Measurements from ENCODE around the gene SLC9A9.

SLC9A9 gene

DNA sequence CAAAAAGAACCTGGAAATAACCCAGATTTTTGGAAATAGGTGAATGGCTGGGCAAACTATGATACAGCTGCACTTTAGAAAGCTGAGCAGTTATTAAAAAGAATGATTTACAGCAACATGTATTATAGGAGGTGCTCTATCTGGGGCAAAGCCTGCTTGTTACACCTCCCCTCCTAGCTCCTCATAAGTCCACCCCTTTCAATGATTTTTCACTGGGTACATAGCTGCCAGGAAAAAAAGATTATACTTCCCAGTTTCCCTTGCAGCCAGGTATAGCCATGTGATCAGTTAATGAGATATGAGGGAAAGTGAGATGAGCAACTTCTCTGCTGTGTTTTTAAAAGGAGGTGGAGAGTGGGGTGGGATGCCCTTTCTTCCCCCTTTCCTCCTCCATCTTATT is 631.0 kb downstream of the SLC9A9 start:
- TF ChIP-seq, protein P1, sequence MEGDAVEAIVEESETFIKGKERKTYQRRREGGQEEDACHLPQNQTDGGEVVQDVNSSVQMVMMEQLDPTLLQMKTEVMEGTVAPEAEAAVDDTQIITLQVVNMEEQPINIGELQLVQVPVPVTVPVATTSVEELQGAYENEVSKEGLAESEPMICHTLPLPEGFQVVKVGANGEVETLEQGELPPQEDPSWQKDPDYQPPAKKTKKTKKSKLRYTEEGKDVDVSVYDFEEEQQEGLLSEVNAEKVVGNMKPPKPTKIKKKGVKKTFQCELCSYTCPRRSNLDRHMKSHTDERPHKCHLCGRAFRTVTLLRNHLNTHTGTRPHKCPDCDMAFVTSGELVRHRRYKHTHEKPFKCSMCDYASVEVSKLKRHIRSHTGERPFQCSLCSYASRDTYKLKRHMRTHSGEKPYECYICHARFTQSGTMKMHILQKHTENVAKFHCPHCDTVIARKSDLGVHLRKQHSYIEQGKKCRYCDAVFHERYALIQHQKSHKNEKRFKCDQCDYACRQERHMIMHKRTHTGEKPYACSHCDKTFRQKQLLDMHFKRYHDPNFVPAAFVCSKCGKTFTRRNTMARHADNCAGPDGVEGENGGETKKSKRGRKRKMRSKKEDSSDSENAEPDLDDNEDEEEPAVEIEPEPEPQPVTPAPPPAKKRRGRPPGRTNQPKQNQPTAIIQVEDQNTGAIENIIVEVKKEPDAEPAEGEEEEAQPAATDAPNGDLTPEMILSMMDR (IDR thresholded peaks at IDR 0.05; ENCODE audit: control extremely low read depth, extremely low read depth, low read depth, missing control alignments) = no peak
- no peak for DNase-seq (ENCODE audit: extremely low spot score)
- ChIA-PET CTCF (interaction anchor here (0.9 to 4.1 kb wide), 4 partner anchors 10 to 30 kb away, joined by 3 to 12 read pairs (median 4); no protein-coding TSS in a partner anchor), POLR2A (no interaction called here)

DNA sequence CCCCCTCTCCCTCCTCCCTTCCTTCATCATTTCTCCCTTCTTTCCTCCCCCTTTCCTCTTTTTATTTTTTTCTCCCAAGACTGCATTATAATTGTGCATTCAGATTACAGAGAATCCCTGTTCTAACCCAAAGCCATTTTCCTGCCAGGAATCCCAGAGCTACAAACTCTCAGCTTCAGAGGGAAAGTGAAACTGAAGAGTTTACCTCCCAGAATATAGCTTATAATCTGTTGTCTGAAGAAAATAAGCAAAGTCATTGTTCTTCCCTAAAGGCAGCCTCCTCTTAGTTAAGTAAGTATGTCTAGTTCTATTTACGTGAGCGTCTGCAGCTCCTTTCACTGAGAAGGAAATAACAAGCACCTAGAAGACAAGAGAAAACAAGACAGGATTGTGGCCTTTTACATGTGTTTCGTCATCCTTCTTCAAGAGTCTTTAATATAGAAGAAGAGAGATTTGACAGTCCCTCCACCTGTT is 631.5 kb downstream of the SLC9A9 start:
- no peak for DNase-seq (ENCODE audit: extremely low spot score)
- CTCF ChIA-PET = interaction anchor here (0.9 to 4.1 kb wide), 4 partner anchors 9 to 30 kb away, joined by 3 to 12 read pairs (median 4); no protein-coding TSS in a partner anchor
- POLR2A ChIA-PET = no interaction called here
- TF ChIP-seq, protein P1 (IDR thresholded peaks at IDR 0.05; ENCODE audit: control extremely low read depth, extremely low read depth, low read depth, missing control alignments) = no peak
